ENCODE results near the gene LRMDA.

LRMDA gene

DNA sequence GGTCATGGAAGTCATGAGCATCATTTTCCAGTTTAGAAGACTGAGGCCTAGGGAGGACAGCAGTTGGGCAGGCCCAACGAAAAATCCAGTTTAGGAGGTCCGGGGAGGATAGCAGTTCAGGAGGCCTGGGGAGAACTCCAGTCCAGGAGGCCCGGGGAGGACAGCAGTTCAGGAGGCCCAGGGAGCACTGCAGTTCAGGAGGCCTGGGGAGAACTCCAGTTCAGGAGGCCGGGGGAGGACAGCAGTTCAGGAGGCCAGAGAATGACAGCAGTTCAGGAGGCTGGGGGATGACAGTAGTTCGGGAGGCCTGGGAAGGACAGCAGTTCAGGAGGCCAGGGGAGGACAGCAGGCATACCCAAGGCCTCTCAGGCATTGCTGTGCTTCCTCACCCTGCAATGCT lies 453.4 kb downstream of the LRMDA start:
- no peak for DNase-seq

DNA sequence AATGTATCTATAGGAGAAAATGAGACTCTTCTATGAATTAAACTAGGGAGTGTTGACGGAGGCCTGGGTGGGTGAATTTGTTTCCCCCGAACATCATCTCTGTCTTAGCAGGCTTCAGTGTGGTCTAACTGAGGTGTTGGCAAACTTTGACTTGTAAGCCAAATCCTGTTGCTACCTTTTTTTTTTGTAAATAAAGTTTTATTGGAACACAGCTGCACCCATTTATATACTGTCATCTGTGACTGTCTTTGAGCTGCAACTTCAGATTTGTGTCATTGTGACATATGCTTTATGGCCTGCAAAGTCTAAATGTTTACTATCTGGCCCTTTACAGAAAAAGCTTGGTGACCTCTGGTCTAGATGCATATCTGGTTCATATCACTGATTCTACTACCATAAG lies 455.9 kb downstream of the LRMDA start:
- DNase-seq, result no peak

DNA sequence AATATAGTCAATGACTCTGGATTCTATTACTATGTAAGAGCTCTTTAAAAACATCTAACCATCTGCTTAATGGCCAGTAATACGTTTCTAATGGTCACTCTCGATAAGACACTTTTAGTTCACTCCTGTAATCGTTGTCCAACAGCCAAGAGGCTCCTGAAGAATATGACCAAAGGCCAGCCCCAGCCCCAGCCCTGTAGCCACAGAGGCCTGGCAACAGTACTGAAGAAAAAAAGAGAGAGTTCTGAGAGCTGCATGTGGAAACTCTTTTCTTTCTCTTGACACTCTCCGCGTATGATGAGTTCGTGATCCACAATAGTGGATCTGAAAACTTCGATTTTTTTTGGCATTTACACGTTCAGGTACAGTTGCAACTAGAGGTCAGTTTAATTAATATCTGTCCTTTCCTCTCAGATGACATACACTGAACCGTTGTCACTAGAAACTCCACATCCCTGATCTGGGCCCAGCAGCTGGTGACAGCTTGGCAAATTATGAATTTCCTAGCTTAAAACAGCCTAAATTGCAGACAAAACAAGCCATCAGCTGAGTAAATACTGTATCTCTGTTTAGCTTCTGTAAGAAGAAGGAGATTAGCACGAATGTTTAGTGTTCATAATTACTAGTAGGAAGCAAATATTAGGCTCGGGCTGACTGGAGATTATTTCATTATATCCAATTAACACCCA lies 456.7 kb downstream of the LRMDA start:
- DNase-seq, result peak; percentile 21

DNA sequence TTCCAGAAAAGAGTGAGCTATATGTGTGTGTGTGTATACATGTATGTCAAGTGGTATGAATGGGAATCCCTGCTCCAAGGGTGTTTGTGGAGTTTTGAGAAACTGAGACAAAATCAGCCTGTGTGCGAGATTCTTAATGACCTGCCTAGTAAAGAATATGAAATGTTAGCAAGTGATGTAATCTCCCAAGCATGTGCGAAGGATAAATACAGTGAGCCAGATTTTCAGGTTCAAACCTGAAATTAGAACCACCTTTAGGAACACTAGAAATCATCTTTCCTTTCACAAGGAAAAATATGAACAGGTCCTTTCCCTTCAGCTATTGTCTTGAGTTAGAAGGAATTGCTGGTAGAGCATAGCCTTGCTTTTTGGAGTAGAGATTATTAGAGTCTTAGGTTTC lies 457.6 kb downstream of the LRMDA start:
- DNase-seq, result no peak

DNA sequence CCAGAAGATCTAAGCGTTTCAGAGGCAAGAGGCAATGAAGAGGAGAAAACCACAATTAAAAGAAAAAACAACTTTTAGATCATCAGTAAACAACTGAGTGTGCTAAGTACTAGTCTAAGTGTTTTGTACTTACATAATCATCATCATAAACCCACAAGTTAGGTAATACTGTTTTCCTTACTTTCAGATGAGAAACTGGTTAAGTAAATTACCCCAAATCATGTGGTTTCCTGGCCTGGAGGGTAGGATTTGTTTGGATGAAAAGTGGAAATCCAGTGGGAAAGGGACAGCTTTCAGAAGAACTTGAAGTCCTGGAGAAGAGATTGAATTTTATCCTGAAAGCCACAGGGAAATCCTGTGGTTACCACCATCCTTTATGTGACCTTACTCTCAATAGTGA lies 463.3 kb downstream of the LRMDA start:
- DNase-seq, result no peak

DNA sequence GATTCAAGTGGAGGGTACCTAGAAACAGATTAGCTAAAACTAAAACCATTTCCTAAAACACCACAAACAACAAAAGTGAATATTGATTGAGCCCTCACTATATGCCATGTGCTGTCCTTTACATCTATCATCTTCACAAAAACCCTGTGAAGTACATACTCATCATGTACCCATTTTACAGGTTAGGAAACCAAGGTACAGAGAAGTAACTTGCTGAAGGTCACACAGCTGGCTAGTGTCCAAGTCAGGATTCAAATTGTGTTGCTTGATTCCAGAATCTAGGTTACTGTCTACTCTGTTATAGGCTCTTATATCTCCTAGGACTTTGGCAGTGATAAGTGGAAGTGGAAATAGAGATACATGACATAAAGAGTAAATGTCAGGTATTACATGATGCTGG lies 463.8 kb downstream of the LRMDA start:
- no peak for DNase-seq

DNA sequence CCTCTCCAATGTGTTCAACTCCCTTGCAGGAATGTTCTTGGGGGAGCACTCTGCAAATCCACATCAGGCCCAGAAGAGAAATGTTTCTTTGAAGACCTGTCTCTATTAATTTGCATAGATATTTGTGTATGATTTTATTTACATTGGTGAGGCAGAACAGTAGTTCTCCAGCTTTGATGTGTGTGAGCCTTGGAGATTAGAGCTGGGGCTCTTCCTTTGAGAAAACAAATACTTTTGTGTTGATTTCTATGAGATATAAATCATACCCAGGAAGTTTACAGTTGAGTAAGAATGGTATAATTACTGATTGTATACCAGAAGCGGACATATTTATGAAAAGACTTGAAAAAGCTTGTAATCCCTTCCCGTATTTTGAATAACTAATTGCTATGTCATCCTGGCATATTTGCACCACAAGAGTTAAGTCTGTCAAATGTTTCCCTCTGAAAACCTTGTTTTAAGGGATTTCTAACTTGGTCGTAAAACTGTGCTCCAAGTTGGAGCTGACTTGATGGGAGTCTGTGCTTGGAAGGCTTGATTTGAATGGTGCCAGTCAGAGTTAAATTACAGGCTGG lies 468.5 kb downstream of the LRMDA start:
- no peak for DNase-seq

DNA sequence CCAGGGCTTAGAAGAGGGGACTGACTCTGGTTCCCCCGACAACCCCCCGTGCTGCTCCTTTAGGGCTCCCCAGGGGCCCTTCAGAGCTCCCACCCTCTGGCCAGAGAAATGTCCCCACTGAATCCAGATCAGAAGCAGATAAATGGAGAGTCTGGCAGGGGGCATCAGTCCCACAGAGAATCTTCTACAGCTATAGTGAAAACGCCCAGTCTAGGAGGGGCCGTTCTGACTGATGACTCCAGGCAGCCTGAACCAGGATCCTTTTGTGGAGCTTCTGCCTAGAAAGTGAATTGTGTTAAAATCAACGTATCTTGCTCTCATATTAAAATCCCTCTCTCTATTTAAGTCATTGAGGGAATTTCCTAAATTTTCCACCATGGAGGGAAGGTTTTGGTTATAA lies 471.4 kb downstream of the LRMDA start:
- DNase-seq, result no peak

DNA sequence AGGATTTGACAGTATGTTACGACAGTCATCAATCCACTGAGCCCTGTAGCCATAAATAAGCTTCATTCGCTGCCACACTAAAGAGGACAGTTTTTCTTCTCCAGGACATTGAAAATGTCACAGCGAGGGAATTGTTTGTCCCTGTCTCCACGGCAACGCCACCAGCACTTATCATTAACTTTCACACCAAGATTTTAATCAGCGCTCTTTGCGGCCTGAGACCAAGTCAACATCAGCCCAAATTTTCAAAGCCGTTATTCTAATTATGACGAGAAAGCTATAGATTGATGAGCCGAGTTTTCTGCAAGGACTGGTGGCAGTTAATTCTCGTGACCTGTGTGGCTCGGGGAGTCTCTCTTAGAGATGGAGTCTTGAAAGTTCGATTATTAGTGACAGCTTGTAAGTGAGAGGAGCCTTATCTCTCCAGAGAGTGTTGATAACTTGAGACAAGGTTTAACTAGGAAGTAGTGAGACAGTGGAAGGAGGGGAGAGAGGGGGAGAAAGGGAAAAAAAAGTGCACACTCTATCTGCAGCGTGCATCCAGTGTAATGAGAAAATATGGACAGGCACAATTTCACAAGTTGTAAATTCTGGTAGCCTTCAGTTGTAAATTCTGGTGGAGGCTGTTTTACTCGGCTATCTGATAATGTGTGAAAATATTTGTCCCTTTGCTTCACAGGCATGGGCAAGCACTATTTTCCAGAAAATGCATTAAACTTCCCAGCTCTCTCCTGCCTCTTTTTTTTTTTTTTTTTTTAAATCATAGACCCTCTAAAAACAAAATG lies 473.3 kb downstream of the LRMDA start:
- DNase-seq, result peak; percentile 5

DNA sequence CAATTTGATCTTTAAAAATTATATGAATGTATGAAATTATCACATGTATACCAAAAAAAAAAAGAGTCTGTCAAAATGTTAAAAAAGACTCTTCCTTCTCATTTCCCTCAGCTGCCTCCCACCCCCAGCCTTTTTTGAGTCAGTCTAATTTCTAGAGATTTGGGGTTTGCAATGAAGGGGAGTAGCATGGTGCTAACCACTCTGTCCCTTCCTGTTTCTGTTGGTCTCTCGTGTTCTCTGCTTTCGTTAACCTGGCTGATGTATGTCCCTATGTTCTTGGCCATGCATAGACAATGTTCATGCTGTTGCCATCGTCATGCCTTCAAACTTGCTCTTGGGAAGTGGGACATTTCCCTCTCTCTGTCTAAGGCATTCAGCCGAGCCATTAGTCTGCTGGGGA lies 474.1 kb downstream of the LRMDA start:
- DNase-seq, result no peak

DNA sequence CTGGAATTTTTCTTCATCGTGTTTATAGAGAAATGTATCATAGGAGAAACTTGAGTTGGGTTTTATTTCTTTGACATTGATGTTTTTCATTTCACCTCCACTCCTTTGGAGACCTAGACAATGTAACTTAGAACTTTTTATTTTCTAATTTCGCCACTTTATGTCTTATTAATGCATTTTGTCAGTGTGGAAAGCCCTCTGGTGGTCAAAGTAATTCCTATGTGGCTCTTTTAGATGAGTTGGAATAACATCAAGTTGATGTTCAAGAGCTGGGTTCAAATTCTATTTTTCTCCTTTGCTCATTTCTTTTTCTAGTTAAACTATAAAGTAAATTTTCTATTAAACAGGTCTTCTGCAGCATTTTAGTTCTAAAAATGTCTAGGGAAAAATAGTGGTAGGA lies 478.6 kb downstream of the LRMDA start:
- DNase-seq, result no peak

DNA sequence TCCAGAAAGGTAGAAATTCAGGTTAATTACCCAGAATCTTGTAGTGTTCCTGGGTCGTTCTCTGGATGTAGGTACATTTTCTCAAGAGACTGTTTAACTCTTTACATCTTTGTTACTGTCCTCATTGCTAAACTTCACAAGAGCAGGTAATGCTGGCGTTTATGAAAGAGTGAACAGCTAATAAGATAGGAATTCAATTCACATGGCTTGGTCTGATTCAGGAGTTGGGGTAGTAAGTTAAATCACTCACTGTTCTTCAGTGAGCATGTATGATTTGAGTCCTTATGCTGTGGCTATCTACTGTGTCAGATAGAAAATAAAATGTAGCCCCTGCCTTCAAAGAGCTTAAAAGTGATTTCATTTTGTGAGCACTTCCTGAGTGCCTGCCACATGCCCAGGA lies 480.0 kb downstream of the LRMDA start:
- no peak for DNase-seq

DNA sequence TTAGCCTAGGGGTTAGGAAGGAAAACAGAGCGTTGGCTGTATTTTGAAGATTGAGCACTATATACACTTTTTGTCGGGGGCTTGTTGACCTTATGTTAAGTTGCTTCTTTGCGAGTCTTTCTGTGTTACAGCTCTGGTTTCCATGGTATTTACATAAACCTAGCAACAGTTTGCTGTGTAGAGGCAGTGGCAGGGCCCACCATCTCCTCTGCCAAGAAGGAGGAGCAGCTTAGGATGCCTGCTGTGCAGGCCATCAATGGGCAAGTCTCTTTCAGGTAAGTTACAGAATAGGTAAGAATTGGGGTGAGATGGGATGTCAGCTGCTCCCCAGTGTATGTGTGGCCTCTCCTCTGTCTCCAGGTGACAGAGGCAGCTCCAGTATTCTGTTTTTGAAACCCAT lies 485.5 kb downstream of the LRMDA start:
- DNase-seq, result no peak

DNA sequence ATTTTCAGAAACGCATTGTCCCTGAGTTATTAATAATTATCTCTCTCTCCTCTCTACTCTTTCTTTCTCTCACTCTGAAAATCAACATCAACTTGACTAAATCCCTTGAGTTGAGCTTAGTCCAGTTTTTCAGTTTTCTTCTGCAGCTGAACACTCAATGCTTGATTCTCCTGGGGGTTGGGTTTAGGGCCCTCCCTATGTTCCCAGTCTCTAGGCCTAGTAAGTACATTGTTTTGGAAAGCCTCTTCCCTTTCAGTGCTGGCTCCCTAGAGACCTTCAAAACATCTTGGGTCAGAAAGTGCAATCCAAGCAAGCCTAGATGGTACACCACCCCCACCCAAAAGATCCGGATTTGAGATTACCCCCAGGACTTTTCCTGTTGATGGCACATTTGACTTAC lies 488.5 kb downstream of the LRMDA start:
- DNase-seq, result no peak

DNA sequence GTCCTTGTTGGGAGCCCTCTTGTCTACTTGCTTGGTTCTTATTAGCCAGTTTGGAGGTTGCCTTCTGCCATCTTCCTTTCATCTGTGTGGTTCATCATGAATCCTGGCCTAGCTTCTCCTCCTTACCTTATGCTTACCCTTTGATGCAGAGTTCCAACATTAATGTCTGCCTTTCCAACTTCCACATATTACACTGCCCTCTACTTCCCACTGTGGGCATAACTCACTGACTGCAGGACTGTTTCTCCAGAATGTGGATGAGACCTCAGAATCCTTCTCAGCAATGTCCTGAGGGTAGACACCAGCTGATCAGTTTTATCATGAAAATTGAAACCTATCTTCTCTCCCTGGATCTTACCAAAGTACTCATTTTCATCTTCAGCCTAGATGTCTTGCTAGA lies 491.0 kb downstream of the LRMDA start:
- DNase-seq, result peak; percentile 9

DNA sequence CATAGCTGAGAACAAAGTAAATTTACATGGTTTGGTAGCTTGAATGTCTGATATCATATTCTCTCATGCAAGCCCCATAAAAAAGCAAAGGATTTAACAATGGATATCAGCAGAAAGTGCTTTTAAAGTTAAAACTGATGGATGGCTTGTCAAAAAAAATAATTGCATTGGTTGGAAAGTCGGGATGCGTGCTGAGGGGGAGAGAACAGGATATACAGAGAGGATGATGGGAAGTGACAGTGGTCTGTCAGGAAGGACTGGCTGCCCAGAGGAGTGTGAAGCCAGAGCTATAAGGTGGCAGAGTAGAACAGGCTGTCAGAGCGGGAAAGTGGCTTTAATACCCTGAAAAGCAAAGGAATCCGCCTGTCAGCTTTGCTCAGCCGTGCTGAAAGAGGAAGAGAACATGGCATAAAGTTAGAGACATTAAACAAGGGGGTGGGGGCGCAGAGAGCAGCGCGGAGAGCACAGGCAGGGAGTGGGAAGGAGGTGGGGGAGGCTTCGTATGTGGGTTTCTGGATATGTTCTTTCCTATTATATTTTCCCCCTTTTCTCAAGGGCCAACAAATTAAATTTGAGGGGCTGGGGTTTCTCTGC lies 493.0 kb downstream of the LRMDA start:
- DNase-seq, result peak; percentile 3

DNA sequence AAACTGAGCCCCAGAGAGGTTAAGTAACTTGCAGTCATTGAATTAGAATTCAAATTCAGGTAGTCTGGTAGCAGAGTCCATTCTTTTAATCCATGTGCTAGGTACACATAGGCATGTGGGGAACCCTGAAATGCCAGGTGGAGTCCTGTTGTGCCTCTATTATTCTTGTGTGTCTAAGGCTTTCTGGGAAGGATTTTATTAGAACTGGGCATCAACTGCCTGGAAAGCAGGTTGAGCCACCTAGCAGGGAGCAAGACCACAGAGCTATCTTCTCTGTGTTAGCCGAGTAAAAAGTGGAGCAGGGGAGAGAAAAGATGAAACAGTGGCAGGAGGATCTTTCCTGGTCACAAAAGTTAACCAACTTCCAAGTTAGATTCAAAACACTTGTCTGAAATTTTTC lies 494.6 kb downstream of the LRMDA start:
- DNase-seq, result no peak

DNA sequence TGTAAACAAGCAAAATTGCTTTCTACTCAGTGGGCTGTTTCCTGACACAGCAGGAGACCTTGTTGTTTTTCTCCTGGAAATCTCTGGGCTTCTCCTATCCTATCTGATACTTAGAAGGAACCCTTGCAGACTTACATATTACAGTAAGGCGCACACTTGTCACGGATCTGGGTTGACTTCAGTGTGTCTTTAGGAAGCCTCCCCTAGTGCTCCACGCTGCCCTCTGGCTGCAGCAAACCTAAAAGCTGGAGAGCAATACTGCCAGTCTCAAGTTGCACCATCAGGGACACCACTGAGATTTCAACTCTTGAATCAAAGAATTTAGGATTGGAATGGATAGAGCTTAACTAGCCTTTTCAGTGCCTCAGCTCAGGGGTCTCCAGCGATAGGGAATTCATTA lies 495.3 kb downstream of the LRMDA start:
- DNase-seq, result peak; percentile 71

DNA sequence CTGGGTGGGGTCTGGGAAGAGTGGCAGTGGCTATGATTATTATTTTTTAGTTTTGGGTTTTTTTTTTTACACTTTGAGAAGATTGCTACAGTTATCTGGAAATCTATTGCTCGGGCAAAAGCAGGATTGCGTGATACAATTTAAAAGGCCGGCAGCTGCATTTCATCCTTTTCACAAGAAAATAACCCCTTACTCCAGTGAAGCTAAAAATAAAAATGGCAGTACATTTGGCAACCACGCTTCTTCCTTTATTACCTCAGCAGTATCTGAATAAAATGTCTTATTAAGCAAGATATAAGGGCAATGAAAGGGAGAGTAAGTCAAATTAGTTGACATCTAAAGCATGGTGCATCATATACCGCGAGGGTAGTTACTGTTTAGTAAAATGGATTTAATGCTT lies 496.8 kb downstream of the LRMDA start:
- no peak for DNase-seq

DNA sequence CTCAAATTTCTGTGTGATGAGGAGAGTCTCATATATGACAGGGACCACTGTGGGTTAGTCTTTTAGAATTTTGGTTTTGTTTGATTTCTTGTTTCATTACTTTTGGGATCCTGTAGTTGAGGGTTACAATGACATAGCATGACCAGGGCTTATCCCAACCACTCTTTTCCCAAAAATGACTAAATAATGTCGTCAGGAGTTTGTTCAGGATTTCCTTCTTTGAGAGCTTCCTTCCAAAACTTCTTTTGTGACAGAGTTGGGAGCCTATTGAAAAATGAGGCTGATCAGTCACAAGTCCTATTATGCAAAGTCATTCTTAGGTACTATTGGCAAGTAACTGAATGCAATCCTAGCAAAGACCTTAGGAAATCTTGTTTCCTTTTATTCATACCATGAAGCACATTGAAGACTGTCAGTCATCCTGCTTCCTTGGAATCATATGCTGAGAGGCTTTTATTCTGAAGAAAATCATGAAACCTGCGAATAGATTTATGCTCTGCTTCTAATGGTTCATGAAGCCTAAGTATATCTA lies 498.3 kb downstream of the LRMDA start:
- no peak for DNase-seq

DNA sequence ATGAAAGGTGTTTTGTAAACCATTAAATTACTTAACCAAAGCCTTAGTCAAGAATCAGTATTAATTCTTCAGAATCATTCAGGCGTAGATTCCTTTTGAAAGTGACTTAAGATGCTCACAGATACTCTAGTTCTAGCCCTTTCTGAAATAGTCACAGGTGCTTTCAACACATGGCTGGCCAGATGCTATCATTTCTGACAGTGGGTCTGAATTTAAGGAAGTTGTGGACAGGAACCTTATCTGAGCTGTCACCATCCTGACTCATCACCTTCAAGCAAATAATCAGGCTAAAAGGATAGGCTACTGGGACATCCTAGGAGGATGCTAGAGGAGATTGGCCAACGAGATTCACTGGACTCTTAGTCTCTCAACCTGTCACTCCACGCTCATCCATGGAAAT lies 501.5 kb downstream of the LRMDA start:
- no peak for DNase-seq

DNA sequence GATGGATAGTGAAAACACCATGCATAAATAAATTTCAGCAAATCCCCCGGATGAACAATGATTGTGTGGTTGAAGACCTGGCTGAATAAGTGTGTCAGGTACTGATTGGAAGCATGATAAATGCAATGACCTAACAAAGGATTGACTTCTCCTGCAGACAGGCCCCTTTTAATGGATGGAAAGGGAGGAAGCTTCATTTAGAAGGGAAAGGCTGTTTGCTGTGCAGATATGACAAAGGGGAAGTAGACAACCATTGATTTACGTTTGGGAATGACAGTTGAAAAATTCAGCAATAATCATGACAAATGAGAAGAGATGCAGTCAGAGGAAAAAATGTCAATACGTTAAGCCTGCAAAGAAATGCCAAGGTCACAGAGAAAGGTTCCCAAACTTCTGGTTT lies 503.8 kb downstream of the LRMDA start:
- DNase-seq, result no peak

DNA sequence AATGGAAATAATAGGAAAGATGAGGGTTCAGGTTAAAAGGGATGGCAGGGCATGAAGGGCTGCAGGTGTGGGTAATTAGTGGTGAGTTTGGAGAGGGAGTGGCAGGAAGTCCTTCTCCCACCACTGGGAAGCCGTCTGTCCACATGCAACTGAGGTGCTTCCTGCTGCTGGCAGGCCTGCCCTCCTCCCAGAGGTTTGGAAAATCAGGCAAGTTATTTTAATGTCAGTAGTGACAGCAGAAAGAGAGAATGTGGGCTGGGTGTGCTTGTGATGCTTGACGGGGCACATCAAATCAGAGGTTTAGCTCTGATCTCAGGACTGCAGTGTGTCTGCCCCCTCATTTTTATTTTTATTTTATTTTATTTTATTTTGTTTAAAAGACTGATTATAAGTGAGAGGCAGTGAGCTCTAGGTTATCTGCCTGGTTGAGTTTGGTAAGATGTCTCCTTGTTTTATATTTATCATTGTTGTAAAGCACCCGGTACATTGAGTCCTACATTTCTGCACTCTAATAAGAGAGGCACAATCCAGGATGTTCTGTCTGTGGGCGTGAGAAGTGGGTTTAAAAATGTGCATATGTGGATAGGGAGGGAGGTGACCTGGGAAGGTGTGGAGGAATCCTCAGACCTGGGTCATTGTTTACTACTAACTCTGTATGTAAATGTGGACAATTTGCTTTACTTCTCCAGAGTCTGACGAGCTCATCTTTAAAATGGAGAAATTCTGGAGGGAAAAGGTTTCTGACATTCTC lies 504.4 kb downstream of the LRMDA start:
- DNase-seq, result no peak

All from NCI-H82 (cell line).